Measurements from ENCODE around the gene TBX5. TPM values are rescaled to one million over a fixed set of nuclear protein-coding genes. Genes with fewer than 3 reads are reported as not detected.

The TBX5 gene
- total RNA-seq, 1 donor from 2014 or later = not detected

DNA sequence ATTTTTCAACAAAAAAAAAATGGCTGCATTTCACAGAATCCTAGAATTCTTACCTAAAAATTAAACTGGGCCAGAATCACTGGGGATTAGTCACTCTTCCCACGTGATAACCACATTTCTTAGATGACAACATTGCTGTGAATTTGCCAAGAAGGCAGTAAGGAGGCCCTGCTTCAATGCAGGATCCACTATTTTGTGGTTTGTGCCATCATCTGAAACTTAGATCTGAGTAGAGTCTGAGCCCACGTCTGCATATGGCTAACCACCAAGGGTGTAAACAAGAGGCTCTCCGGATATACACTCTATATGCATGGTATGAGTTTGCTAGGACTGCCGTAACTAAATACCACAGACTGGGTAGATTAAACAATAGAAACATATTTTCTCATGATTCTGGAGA is 24.4 kb upstream of the TBX5 start:
- intact Hi-C loops (cut with DNase I) = no loop called here
- no peak overlapping the region for H3K27ac ChIP-seq

DNA sequence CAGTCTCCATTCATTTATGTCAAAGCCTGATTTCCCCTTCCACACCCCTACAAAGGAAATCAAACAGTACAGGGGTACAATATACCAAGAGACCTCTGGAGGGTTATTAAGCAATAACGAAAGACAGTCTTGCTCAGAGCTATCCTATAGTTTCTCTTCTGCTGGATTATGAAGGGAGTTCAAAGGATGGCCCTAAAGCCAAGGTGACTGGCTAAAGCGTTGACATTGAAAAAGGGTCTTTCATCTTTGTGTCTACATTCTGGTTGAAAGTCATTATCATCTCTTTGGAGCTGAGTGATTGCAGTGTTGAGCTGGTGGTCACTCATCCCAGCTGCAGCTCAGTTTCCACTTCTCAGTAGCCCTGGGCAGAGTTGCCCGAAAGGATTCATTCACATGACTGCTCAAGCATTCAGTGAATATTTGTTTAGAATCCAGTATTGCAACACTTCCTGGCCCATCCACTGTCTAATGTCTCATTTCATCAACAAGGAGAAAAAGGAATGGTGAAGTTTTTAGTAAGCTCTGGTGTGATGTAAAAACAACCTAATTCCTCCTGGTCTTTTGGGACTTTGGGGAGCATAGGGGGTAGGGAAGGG is 19.2 kb upstream of the TBX5 start:
- H3K9me3 ChIP-seq = no peaks in the 10 kb centered on the region
- H3K4me3 ChIP-seq = no peak overlapping the region
- TF ChIP-seq, protein P1, sequence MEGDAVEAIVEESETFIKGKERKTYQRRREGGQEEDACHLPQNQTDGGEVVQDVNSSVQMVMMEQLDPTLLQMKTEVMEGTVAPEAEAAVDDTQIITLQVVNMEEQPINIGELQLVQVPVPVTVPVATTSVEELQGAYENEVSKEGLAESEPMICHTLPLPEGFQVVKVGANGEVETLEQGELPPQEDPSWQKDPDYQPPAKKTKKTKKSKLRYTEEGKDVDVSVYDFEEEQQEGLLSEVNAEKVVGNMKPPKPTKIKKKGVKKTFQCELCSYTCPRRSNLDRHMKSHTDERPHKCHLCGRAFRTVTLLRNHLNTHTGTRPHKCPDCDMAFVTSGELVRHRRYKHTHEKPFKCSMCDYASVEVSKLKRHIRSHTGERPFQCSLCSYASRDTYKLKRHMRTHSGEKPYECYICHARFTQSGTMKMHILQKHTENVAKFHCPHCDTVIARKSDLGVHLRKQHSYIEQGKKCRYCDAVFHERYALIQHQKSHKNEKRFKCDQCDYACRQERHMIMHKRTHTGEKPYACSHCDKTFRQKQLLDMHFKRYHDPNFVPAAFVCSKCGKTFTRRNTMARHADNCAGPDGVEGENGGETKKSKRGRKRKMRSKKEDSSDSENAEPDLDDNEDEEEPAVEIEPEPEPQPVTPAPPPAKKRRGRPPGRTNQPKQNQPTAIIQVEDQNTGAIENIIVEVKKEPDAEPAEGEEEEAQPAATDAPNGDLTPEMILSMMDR (IDR thresholded peaks at IDR 0.05) = no peak
- TF ChIP-seq POLR2A (IDR thresholded peaks at IDR 0.05) = no peak
- TF ChIP-seq POLR2AphosphoS5 (IDR thresholded peaks at IDR 0.05; ENCODE audit: insufficient read depth in 1 of 2, low read depth in 1 of 2) = no peak
- no peaks in the 10 kb centered on the region for H3K27me3 ChIP-seq
- intact Hi-C loops (cut with DNase I) = no loop called here
- H3K36me3 ChIP-seq = no peaks in the 10 kb centered on the region
- H3K27ac ChIP-seq = no peak overlapping the region
- no peak for DNase-seq (ENCODE audit: extremely low spot score in 2 of 2)
- no peaks in the 10 kb centered on the region for H3K4me1 ChIP-seq

More for the DNA sequence above, 24.4 kb upstream of the TBX5 start:
- no peak for TF ChIP-seq POLR2A (IDR thresholded peaks at IDR 0.05)
- TF ChIP-seq, protein P1 (IDR thresholded peaks at IDR 0.05) = no peak
- no peak for TF ChIP-seq POLR2AphosphoS5 (IDR thresholded peaks at IDR 0.05; ENCODE audit: insufficient read depth in 1 of 2, low read depth in 1 of 2)
- Histone ChIP-seq H3K4me3 (no peak overlapping the region), H3K36me3 (no peaks in the 10 kb centered on the region), H3K27me3 (no peaks in the 10 kb centered on the region), H3K9me3 (no peaks in the 10 kb centered on the region), H3K4me1 (no peaks in the 10 kb centered on the region)
- no peak for DNase-seq (ENCODE audit: extremely low spot score in 2 of 2)

DNA sequence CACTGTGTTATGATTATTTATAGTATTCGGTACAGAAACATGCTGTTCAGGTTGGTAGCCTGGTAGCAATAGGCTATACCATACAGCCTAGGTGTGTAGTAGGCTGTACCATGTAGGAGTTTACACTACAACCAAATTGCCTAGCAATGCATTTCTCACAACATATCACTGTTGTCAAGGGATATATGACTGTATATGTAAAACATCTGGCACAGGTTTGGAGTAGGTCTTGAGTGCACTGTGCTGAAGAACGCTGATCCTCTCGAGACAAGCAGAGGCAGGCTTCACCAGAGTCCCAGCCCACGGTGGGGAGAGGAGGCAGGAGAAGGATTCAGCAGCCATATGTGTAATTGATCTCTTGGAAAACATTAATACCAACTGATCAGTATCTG is 15.0 kb upstream of the TBX5 start:
- H3K27me3 ChIP-seq = no peaks in the 10 kb centered on the region
- no peaks in the 10 kb centered on the region for H3K4me1 ChIP-seq
- no peaks in the 10 kb centered on the region for H3K9me3 ChIP-seq
- no peak for DNase-seq (ENCODE audit: extremely low spot score in 2 of 2)
- intact Hi-C loops (cut with DNase I) = no loop called here
- H3K27ac ChIP-seq = no peak overlapping the region
- no peaks in the 10 kb centered on the region for H3K36me3 ChIP-seq
- no peak overlapping the region for H3K4me3 ChIP-seq
- TF ChIP-seq POLR2A (IDR thresholded peaks at IDR 0.05) (no peak), POLR2AphosphoS5 (IDR thresholded peaks at IDR 0.05; ENCODE audit: insufficient read depth in 1 of 2, low read depth in 1 of 2) (no peak)
- TF ChIP-seq, protein P1 (IDR thresholded peaks at IDR 0.05) = no peak

DNA sequence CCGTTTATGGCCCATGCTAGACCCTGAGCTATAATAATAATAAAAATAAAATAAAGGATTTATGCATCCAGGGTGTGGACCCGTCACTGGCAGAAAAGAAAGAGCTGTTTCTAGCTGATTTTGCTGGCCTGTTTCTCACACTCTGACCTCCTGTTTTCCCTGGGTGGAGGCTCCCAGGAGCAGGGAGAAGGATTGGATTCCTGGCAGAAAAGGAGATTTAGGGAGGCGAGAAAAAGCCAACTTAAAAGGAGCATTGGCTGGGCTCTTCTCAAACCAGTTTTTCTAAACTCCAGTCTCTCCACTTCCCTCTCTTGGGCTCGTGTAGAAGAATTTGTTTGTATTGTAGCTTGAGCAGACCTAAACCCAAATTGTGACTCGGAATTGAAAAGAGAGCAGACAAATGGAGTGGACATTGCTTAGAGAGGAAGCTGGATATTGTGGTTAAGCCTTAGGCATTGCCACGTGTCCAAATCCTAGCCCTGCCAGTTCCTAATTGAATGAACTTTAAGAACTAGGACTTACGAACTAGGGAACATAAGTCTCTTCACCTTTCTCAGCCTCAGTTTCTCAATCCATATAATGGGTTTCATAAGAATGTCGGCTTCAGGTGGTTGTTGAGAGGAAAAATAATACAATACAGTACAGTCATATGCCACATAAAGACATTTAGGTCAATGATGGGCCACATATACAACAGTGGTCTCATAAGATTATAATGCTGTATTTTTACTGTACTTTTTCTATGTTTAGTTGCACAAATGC is 14.4 kb upstream of the TBX5 start:
- no peak for TF ChIP-seq POLR2AphosphoS5 (IDR thresholded peaks at IDR 0.05; ENCODE audit: insufficient read depth in 1 of 2, low read depth in 1 of 2)
- no peak for TF ChIP-seq POLR2A (IDR thresholded peaks at IDR 0.05)
- TF ChIP-seq, protein P1 (IDR thresholded peaks at IDR 0.05) = no peak
- Histone ChIP-seq H3K9me3 (no peaks in the 10 kb centered on the region), H3K36me3 (no peaks in the 10 kb centered on the region), H3K4me3 (no peak overlapping the region), H3K4me1 (no peaks in the 10 kb centered on the region), H3K27ac (no peak overlapping the region), H3K27me3 (no peaks in the 10 kb centered on the region)
- intact Hi-C loops (cut with DNase I) = no loop called here
- no peak for DNase-seq (ENCODE audit: extremely low spot score in 2 of 2)

DNA sequence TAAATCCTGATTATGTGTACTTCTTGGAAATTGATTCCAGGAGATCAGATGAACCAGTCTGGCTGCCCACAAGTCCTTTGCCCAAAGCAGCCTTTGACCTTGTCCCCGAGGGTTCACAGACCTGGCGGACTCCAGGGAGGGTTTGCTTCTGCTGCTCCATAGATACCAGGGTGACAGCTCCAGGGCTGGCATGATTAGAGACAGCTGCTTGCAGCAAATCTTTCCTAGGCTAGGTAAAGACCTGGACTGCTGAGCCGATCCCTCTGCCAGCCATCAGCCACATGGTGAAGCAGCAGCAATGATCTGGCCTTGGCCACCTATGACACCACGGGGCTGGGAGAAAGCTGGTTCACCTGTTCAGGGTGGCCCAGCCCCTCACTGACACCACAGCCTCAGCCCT is 10.1 kb upstream of the TBX5 start:
- Histone ChIP-seq H3K4me3 (no peak overlapping the region), H3K9me3 (no peaks in the 10 kb centered on the region), H3K27me3 (no peaks in the 10 kb centered on the region), H3K36me3 (no peaks in the 10 kb centered on the region), H3K27ac (no peak overlapping the region), H3K4me1 (no peaks in the 10 kb centered on the region)
- intact Hi-C loops (cut with DNase I) = no loop called here
- TF ChIP-seq, protein P1 (IDR thresholded peaks at IDR 0.05) = no peak
- TF ChIP-seq POLR2A (IDR thresholded peaks at IDR 0.05) = no peak
- no peak for TF ChIP-seq POLR2AphosphoS5 (IDR thresholded peaks at IDR 0.05; ENCODE audit: insufficient read depth in 1 of 2, low read depth in 1 of 2)
- no peak for DNase-seq (ENCODE audit: extremely low spot score in 2 of 2)

All from vagina (tissue), 2 donors.